HPDE6-E6E7 (cell line): ENCODE data around the gene HAL.
"Not testable (repeated sequence)": the region's sequence is repeated elsewhere in the genome, so short reads cannot be mapped to it uniquely, and the experiment has no call there.

Experiments
- DNase-seq: peaks from one replicate; pipeline ENCODE4 v3.0.0; 2011; ENCODE audit warnings: missing footprints; ENCODE audit errors: extremely low spot score

The HAL gene

GRCh38 chr12:95977764-95978305 lies 18.3 kb downstream of the HAL start:
- no peak for DNase-seq

- DNase-seq = no peak
Observed at GRCh38 chr12:95976416-95976832, 19.7 kb downstream of the HAL start.

- no peak for DNase-seq
Observed at GRCh38 chr12:95975491-95975890, 20.7 kb downstream of the HAL start.

- DNase-seq = no peak
Observed at GRCh38 chr12:95974358-95974757, 21.8 kb downstream of the HAL start.

- no peak for DNase-seq
Observed at GRCh38 chr12:95972832-95973456, 23.2 kb downstream of the HAL start.

- DNase-seq = no peak
Observed at GRCh38 chr12:95970905-95971304, 25.2 kb downstream of the HAL start.

- not testable (repeated sequence) for DNase-seq
Observed at GRCh38 chr12:95969116-95969515, 27.0 kb downstream of the HAL start.

GRCh38 chr12:95967301-95967700 lies 28.8 kb downstream of the HAL start:
- DNase-seq = no peak

GRCh38 chr12:95966287-95966870 lies 29.8 kb downstream of the HAL start:
- no peak for DNase-seq

- DNase-seq = no peak
Observed at GRCh38 chr12:95963096-95963495, 33.0 kb downstream of the HAL start.

GRCh38 chr12:95962222-95962621 lies 33.9 kb downstream of the HAL start:
- no peak for DNase-seq

GRCh38 chr12:95960241-95960640 lies 35.9 kb downstream of the HAL start:
- DNase-seq = no peak

- DNase-seq = no peak
Observed at GRCh38 chr12:95959107-95959506, 37.0 kb downstream of the HAL start.

- DNase-seq = no peak
Observed at GRCh38 chr12:95956557-95957145, 39.5 kb downstream of the HAL start.

GRCh38 chr12:95955549-95956159 lies 40.5 kb downstream of the HAL start:
- DNase-seq = no peak

- DNase-seq = no peak
Observed at GRCh38 chr12:95953000-95953399, 43.1 kb downstream of the HAL start.

- DNase-seq = no peak
Observed at GRCh38 chr12:95951515-95951914, 44.6 kb downstream of the HAL start.

- DNase-seq = no peak
Observed at GRCh38 chr12:95949477-95950206, 46.5 kb downstream of the HAL start.

GRCh38 chr12:95944108-95944704 lies 51.9 kb downstream of the HAL start:
- no peak for DNase-seq

- DNase-seq = peak; percentile 38
Observed at GRCh38 chr12:95943330-95943842, 52.8 kb downstream of the HAL start, which contains the start of gene AMDHD1. Gene AMDHD1 (plus strand): TSS chr12:95943331. CDS start chr12:95943399, 68 bp downstream.
